Colonic mucosa (tissue), 4 donors: Measurements from ENCODE around the gene CCL14. TPM values are rescaled to one million over a fixed set of nuclear protein-coding genes. Genes with fewer than 3 reads are reported as not detected.
"Not testable (repeated sequence)": the region's sequence is repeated elsewhere in the genome, so short reads cannot be mapped to it uniquely, and the experiment has no call there.

Experiments
- DNase-seq: peaks from one replicate; pipeline ENCODE4 v3.0.0-alpha.2; 2020
- H3K27ac ChIP-seq: fragments of 200-600 bp; one replicate; pipeline ENCODE4 v1.8.0; 2021
- H3K27me3 ChIP-seq: fragments of 200-600 bp; one replicate; pipeline ENCODE4 v1.8.0; 2021
- H3K36me3 ChIP-seq: fragments of 200-600 bp; one replicate; pipeline ENCODE4 v1.8.0; 2021
- H3K4me1 ChIP-seq: fragments of 200-600 bp; one replicate; pipeline ENCODE4 v1.8.0; 2021; ENCODE audit warnings: mild to moderate bottlenecking
- H3K4me3 ChIP-seq: fragments of 200-600 bp; one replicate; pipeline ENCODE4 v1.8.0; 2021
- H3K9ac ChIP-seq, 2 donors: one replicate each; pipeline ENCODE4 v1.7.0; 2013; ENCODE audit warnings: control low read depth in 2 of 2, low read depth in 2 of 2, low read length in 2 of 2
- H3K9me3 ChIP-seq: fragments of 200-600 bp; one replicate; pipeline ENCODE4 v1.8.0; 2021
- intact Hi-C: fragments of 100-400 bp; cut with DNase I; formaldehyde crosslinking; loops from one replicate; pipeline ENCODE4 v1.14.1; 2022
- total RNA-seq, 2 donors: library from RNA; stranded (reverse); fragmentation: NEBNext Ultra II Directional in 1 of 2; extraction: Animal tissue kit (Norgen Biotek cat#: 25700) in 1 of 2; gene quantifications; one replicate each; pipeline ENCODE4 v1.2.1, GENCODE V29; 2021
- TF ChIP-seq, protein P1 (sequence below): fragments of 200-600 bp; IDR thresholded peaks from one replicate; pipeline ENCODE4 v1.8.0; 2022; ENCODE audit warnings: antibody characterized with exemption, mild to moderate bottlenecking
- donor health status: healthy.
- donor health status: DM: no; HTN: no; CAD: no.
- donor health status: DM: no; HTN: no; CAD: no.

The CCL14 gene
- total RNA-seq, 2 donors from 2014 or later = 1.3 to 2.4 TPM

DNA sequence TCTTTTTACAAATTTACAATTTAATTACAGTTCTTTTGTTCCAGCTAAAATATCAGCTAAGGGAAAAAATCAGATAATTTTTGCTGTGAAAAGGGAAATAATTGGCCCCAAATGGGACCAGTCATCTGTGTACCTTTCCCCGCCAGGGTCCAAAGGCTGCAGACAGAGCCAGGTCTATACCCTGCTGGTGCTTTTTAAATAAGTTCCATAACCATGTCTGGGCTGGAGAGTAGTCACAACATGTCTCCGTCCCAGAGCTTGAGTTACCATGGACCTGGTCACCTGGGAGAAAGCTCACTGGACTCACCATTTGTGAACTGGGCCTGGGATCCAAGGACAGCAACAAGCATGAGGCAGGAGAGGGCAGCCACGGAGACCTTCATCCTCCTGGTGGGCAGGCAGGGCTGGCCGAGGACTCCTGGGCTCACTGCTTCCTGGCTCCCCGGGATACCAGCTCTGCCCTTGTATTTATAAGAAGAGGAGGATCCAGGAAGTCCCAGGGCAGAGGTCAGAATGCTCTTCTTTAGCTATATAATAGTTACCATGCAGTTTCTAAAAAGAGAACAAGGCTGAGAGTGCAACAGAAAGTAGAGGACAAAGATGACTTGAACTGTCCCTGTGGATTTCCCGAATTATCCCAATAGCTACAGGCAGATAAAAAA lies 14.7 kb upstream of the CCL14 start, which contains the start of gene CCL15:
TSS of gene CCL15 (minus strand) at position 444 of the 662 bp plus-strand sequence. CDS start at position 383, 61 bp downstream.
- peak within 1 kb of the TSS in 1 of 2 donors; percentile 73 for H3K9ac ChIP-seq
- no peaks in the 10 kb centered on the region for H3K36me3 ChIP-seq
- H3K9me3 ChIP-seq = no peaks in the 10 kb centered on the region
- H3K4me3 ChIP-seq = peak within 1 kb of the TSS; percentile 25
- H3K27ac ChIP-seq = peak within 1 kb of the TSS; percentile 92
- TF ChIP-seq, protein P1, sequence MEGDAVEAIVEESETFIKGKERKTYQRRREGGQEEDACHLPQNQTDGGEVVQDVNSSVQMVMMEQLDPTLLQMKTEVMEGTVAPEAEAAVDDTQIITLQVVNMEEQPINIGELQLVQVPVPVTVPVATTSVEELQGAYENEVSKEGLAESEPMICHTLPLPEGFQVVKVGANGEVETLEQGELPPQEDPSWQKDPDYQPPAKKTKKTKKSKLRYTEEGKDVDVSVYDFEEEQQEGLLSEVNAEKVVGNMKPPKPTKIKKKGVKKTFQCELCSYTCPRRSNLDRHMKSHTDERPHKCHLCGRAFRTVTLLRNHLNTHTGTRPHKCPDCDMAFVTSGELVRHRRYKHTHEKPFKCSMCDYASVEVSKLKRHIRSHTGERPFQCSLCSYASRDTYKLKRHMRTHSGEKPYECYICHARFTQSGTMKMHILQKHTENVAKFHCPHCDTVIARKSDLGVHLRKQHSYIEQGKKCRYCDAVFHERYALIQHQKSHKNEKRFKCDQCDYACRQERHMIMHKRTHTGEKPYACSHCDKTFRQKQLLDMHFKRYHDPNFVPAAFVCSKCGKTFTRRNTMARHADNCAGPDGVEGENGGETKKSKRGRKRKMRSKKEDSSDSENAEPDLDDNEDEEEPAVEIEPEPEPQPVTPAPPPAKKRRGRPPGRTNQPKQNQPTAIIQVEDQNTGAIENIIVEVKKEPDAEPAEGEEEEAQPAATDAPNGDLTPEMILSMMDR = no peak
- no peaks in the 10 kb centered on the region for H3K4me1 ChIP-seq
- intact Hi-C loops = no loop called here
- H3K27me3 ChIP-seq = no peaks in the 10 kb centered on the region
- DNase-seq = peak; percentile 68

DNA sequence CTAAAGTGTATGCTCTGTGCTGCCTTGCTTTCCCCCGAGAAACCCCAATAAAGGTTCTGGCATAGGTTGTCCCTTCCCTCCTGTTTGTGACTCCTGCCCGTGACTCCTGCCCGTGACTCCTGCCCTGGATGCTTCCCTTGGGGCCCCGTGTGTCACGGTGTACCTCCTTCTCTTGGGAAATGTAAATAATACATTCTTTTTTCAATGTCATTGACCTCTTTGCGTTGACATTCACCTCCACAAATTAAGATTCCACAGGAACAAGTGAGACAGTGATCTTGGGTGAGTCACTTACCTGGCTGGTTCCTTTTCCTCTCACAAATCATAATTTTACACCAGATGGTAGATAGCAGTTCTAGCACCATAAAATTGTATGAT lies 14.2 kb upstream of the CCL14 start:
- H3K27ac ChIP-seq = peak overlapping the region; percentile 92
- intact Hi-C loops = no loop called here
- no peaks in the 10 kb centered on the region for H3K36me3 ChIP-seq
- H3K27me3 ChIP-seq = no peaks in the 10 kb centered on the region
- H3K4me3 ChIP-seq = peak overlapping the region; percentile 25
- TF ChIP-seq, protein P1 = no peak
- H3K9me3 ChIP-seq = no peaks in the 10 kb centered on the region
- H3K4me1 ChIP-seq = no peaks in the 10 kb centered on the region
- H3K9ac ChIP-seq = peak overlapping the region in 1 of 2 donors; percentile 73
- peak; percentile 36 for DNase-seq

DNA sequence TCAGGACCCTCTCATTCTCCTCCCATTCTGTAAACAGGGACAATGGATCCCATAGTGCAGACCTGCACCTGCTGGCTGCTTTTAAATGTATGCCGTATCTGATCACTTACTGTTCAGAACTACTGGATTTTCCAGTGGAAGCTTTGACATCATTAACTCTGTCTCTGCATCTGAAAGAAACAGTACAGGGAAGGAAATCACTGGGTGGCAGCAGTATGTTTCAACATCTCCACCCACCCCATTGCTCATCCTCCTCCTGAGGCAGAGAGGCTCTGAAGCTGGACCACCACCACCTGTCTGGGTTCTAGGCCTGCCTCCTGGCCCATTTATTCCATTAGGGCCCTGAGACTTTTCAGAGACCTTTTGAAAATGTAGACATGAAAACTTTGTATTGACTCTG lies 12.2 kb upstream of the CCL14 start:
- TF ChIP-seq, protein P1 = no peak
- H3K4me3 ChIP-seq = no peak overlapping the region
- H3K4me1 ChIP-seq = no peaks in the 10 kb centered on the region
- no peak overlapping the region for H3K27ac ChIP-seq
- DNase-seq = no peak
- H3K27me3 ChIP-seq = no peaks in the 10 kb centered on the region
- no peaks in the 10 kb centered on the region for H3K36me3 ChIP-seq
- intact Hi-C loops = no loop called here
- H3K9ac ChIP-seq = no peak overlapping the region
- no peaks in the 10 kb centered on the region for H3K9me3 ChIP-seq

DNA sequence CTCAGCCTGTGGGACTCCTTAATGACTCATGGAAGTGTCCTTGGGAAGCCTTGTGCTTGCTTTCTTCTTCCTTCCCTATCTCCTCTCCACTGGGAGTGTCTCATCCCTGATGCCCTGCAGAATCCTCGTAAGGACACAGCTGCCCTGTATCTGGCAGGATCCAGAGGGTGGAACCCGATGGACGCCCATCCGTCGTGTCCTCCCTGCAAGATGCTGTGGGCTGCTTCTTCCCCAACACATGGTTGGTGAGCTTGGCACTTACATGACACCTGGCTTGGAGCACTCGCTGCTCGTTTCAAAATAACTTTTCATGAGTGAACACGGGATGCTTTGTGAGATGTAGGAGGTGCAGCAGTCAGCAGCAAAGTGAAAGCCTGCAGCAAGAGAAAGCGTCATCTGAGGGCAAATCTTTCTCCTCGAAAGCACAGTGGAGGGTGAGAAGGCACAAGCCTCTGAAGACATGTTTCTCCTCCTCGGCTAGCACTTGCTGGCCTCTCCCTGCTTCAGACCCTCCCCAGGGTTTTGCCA lies 11.6 kb upstream of the CCL14 start:
- no peak overlapping the region for H3K9ac ChIP-seq
- H3K9me3 ChIP-seq = no peaks in the 10 kb centered on the region
- no peak overlapping the region for H3K27ac ChIP-seq
- H3K27me3 ChIP-seq = no peaks in the 10 kb centered on the region
- H3K4me1 ChIP-seq = no peaks in the 10 kb centered on the region
- DNase-seq = no peak
- H3K36me3 ChIP-seq = no peaks in the 10 kb centered on the region
- intact Hi-C loops = no loop called here
- no peak overlapping the region for H3K4me3 ChIP-seq
- TF ChIP-seq, protein P1 = no peak

DNA sequence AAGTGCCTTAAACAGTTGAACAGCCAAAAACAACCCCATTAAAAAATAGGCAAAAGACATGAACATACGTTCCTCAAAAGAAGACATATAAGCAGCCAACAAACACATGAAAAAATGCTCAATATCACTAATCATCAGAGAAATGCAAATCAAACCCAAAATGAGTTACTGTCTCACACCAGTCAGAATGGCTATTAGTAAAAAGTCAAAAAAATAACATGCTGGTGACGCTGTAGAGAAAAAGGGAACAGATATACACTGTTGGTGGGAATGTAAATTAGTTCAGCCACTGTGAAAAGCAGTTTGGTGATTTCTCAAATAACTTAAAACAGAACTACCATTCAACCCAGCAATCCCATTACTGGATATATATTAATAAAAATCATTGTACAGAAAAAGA lies 8.8 kb upstream of the CCL14 start:
- DNase-seq, intact Hi-C loops, H3K9ac ChIP-seq: not testable (repeated sequence)

DNA sequence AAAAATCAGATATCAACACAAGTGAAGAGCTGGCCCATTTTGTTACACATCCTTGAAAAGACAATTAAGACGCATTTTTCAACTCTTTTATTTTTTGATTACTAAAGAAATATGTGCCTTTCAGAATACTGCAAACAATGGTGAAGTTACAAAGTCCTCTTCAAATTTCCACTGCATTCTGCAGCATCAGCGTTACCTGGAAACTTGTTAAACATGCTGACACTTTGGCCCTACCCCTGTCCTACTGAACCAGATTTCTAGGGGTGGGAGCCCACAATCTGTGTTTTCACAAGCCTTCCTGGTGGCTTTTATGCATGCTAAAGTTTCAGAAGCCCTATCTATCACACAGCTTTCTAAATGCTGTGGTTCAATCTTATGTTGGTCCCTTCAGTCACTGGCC lies 4.5 kb upstream of the CCL14 start:
- Histone ChIP-seq H3K4me1 (no peaks in the 10 kb centered on the region), H3K4me3 (no peak overlapping the region), H3K27me3 (no peaks in the 10 kb centered on the region), H3K27ac (no peak overlapping the region), H3K36me3 (no peaks in the 10 kb centered on the region), H3K9me3 (no peaks in the 10 kb centered on the region), H3K9ac (no peak overlapping the region)
- intact Hi-C loops = no loop called here
- no peak for DNase-seq
- TF ChIP-seq, protein P1 = no peak

More for the DNA sequence above, 8.8 kb upstream of the CCL14 start:
- not testable (repeated sequence) for H3K27ac ChIP-seq, H3K36me3 ChIP-seq, H3K27me3 ChIP-seq, H3K4me1 ChIP-seq, H3K9me3 ChIP-seq, H3K4me3 ChIP-seq
